H1 (cell line): ENCODE measurements around the gene RPP25L. TPM values are rescaled to one million over a fixed set of nuclear protein-coding genes. Genes with fewer than 3 reads are reported as not detected.
A peak's percentile ranks its signal among the peaks of the same experiment; 100 is the strongest.

ENCODE experiments used
- CTCF ChIA-PET: fragments of 300-600 bp; sonication (Branson Sonifier 250); formaldehyde crosslinking; loops from one replicate; lab custom pipeline; 2021; ENCODE audit not compliant: partially characterized antibody; lab: Charles Lee
- POLR2A ChIA-PET: fragments of 300-600 bp; sonication (Branson Sonifier 250); formaldehyde crosslinking; loops from one replicate; lab custom pipeline; 2021; ENCODE audit warnings: inconsistent platforms; ENCODE audit not compliant: partially characterized antibody; lab: Charles Lee
- DNase-seq, 2 experiments: peaks; one replicate each; pipeline versions ENCODE4 v3.0.0 to v3.0.0-alpha.2; 2010 to 2022; ENCODE audit warnings: low spot score in 2 of 2, low read depth in 1 of 2, mixed read lengths in 1 of 2
- FAIRE-seq: peaks from 2 replicates; lab custom pipeline; 2011; peaks lifted over from hg19 to GRCh38; lab: Jason Lieb, UNC
- H2AFZ ChIP-seq: 2 replicates; pipeline ENCODE4 v1.8.1; 2012; ENCODE audit warnings: low read length, inconsistent platforms
- H2AK5ac ChIP-seq: 2 replicates; pipeline ENCODE4 v1.6.1; 2013; ENCODE audit warnings: low read depth, low read length
- H2BK120ac ChIP-seq: replicated peaks from 2 replicates; pipeline ENCODE3; 2013; ENCODE audit warnings: low read depth, low read length, inconsistent platforms
- H2BK12ac ChIP-seq: 2 replicates; pipeline ENCODE4 v1.6.1; 2013; ENCODE audit warnings: low read depth, low read length
- H2BK15ac ChIP-seq: 2 replicates; pipeline ENCODE4 v1.6.1; 2013; ENCODE audit warnings: low read length
- H2BK20ac ChIP-seq: 2 replicates; pipeline ENCODE4 v1.6.1; 2013; ENCODE audit warnings: low read length
- H2BK5ac ChIP-seq: 2 replicates; pipeline ENCODE4 v1.6.1; 2013; ENCODE audit warnings: low read depth, low read length
- H3K14ac ChIP-seq: 2 replicates; pipeline ENCODE4 v1.6.1; 2013; ENCODE audit warnings: inconsistent platforms; ENCODE audit not compliant: insufficient read length
- H3K18ac ChIP-seq: 2 replicates; pipeline ENCODE4 v1.6.1; 2013; ENCODE audit warnings: low read length; ENCODE audit errors: extremely low read depth
- H3K23ac ChIP-seq: 2 replicates; pipeline ENCODE4 v1.6.1; 2013; ENCODE audit warnings: inconsistent platforms; ENCODE audit not compliant: insufficient read length
- H3K23me2 ChIP-seq: 2 replicates; pipeline ENCODE4 v1.6.1; 2013; ENCODE audit warnings: low read depth, low read length
- H3K27ac ChIP-seq: 2 replicates; pipeline ENCODE4 v1.6.1; 2011; ENCODE audit warnings: low read depth, low read length, inconsistent platforms
- H3K27me3 ChIP-seq, 4 experiments: replicated peaks in 1 of 4; 1 replicate in 1 of 4; 2 replicates in 3 of 4; pipeline versions ENCODE4 v1.6.1 to v1.8.1; 2011 to 2013; ENCODE audit warnings: low read length in 3 of 4, mild to moderate bottlenecking in 3 of 4, inconsistent platforms in 2 of 4, mixed read lengths in 2 of 4, moderate library complexity in 1 of 4; ENCODE audit not compliant: control insufficient read depth in 3 of 4, insufficient read depth in 3 of 4; ENCODE audit errors: extremely low read depth in 1 of 4
- H3K36me3 ChIP-seq, 4 experiments: 2 replicates each; pipeline versions ENCODE4 v1.6.1 to v1.8.1; 2011 to 2013; ENCODE audit warnings: mild to moderate bottlenecking in 4 of 4, low read length in 3 of 4, moderate library complexity in 2 of 4, control low read depth in 1 of 4, inconsistent platforms in 1 of 4; ENCODE audit not compliant: insufficient read depth in 4 of 4, control insufficient read depth in 2 of 4
- H3K4ac ChIP-seq: replicated peaks from 2 replicates; pipeline ENCODE3; 2013; ENCODE audit warnings: low read length, low read depth, mixed read lengths, inconsistent platforms; ENCODE audit not compliant: insufficient read length
- H3K4me1 ChIP-seq, 4 experiments: replicated peaks in 1 of 4; 1 replicate in 1 of 4; 2 replicates in 3 of 4; pipeline versions ENCODE4 v1.6.1 to v1.8.1; 2011 to 2013; ENCODE audit warnings: low read length in 3 of 4, inconsistent platforms in 2 of 4, mixed read lengths in 1 of 4; ENCODE audit not compliant: insufficient read depth in 4 of 4, control insufficient read depth in 3 of 4
- H3K4me2 ChIP-seq, 2 experiments: 2 replicates each; pipeline versions ENCODE4 v1.6.1 to v1.8.1; 2011 to 2013; ENCODE audit warnings: low read depth in 2 of 2, low read length in 2 of 2, control low read depth in 1 of 2, inconsistent platforms in 1 of 2, mild to moderate bottlenecking in 1 of 2; ENCODE audit not compliant: insufficient read depth in 1 of 2
- H3K4me3 ChIP-seq, 4 experiments: fragments of 200-600, 300-600 bp in 1 of 4; sonication (generic), shearing (Covaris generic), sonication (Bioruptor Twin) in 1 of 4; 2 replicates each; pipeline versions ENCODE4 v1.5.1 to v1.8.1; 2011 to 2016; ENCODE audit warnings: low read length in 4 of 4, low read depth in 3 of 4, control low read depth in 2 of 4, inconsistent platforms in 2 of 4, mild to moderate bottlenecking in 2 of 4, mixed read lengths in 1 of 4, moderate library complexity in 1 of 4; ENCODE audit not compliant: insufficient read depth in 2 of 4; ENCODE audit errors: extremely low read depth in 1 of 4
- H3K56ac ChIP-seq: replicated peaks from 2 replicates; pipeline ENCODE3; 2013; ENCODE audit warnings: low read depth, mild to moderate bottlenecking, mixed read lengths, low read length, inconsistent platforms; ENCODE audit not compliant: insufficient read length
- H3K79me1 ChIP-seq: 2 replicates; pipeline ENCODE4 v1.6.1; 2013; ENCODE audit warnings: low read depth, low read length, control low read depth
- H3K79me2 ChIP-seq, 2 experiments: 2 replicates each; pipeline versions ENCODE4 v1.6.1 to v1.8.1; 2012 to 2013; ENCODE audit warnings: low read length in 2 of 2, mild to moderate bottlenecking in 2 of 2, inconsistent platforms in 1 of 2; ENCODE audit not compliant: insufficient read depth in 2 of 2, control insufficient read depth in 1 of 2
- H3K9ac ChIP-seq, 4 experiments: replicated peaks in 1 of 4; 1 replicate in 1 of 4; 2 replicates in 3 of 4; pipeline versions ENCODE4 v1.6.1 to v1.8.1; 2011 to 2013; ENCODE audit warnings: low read depth in 3 of 4, low read length in 3 of 4, control low read depth in 2 of 4, mild to moderate bottlenecking in 2 of 4, moderate library complexity in 2 of 4, inconsistent platforms in 1 of 4; ENCODE audit errors: extremely low read depth in 1 of 4
- H3K9me3 ChIP-seq, 2 experiments: 2 replicates each; pipeline versions ENCODE4 v1.6.1 to v1.8.1; 2012 to 2013; ENCODE audit warnings: mild to moderate bottlenecking in 2 of 2, moderate library complexity in 2 of 2, control low read depth in 1 of 2, inconsistent platforms in 1 of 2, low read depth in 1 of 2, low read length in 1 of 2, mixed read lengths in 1 of 2; ENCODE audit not compliant: insufficient read depth in 2 of 2
- H4K20me1 ChIP-seq, 2 experiments: replicated peaks in 1 of 2; 2 replicates each; pipeline versions ENCODE3 to v1.8.1; 2011 to 2013; ENCODE audit warnings: inconsistent platforms in 2 of 2, low read length in 2 of 2, mild to moderate bottlenecking in 1 of 2; ENCODE audit not compliant: insufficient read depth in 2 of 2, control insufficient read depth in 1 of 2
- H4K5ac ChIP-seq: 2 replicates; pipeline ENCODE4 v1.6.1; 2013; ENCODE audit warnings: low read length, low read depth, mixed read lengths, inconsistent platforms; ENCODE audit not compliant: insufficient read length
- H4K8ac ChIP-seq: 2 replicates; pipeline ENCODE4 v1.8.0; 2013; ENCODE audit warnings: mild to moderate bottlenecking, moderate library complexity, low read length, inconsistent platforms; ENCODE audit not compliant: insufficient read depth; ENCODE audit errors: extremely low read depth
- H4K91ac ChIP-seq: replicated peaks from 2 replicates; pipeline ENCODE3; 2013; ENCODE audit warnings: low read length, mixed read lengths, inconsistent platforms; ENCODE audit not compliant: insufficient read length
- CHD2 ChIP-seq: IDR thresholded peaks from 2 replicates; pipeline ENCODE4 v1.6.1; 2012; ENCODE audit warnings: low read length, improper control_type of control experiment
- CREB1 ChIP-seq: IDR thresholded peaks from 2 replicates; pipeline ENCODE4 v1.6.1; 2012; ENCODE audit warnings: inconsistent platforms
- MAX ChIP-seq: IDR thresholded peaks from 2 replicates; pipeline ENCODE4 v1.6.1; 2012; ENCODE audit warnings: inconsistent platforms
- RAD21 ChIP-seq, 2 experiments: IDR thresholded peaks in 1 of 2; conservative IDR thresholded peaks in 1 of 2; 2 replicates each; pipeline ENCODE4 v1.6.1; 2011; ENCODE audit warnings: low read depth in 2 of 2, low read length in 2 of 2, improper control_type of control experiment in 1 of 2, inconsistent platforms in 1 of 2, mild to moderate bottlenecking in 1 of 2, moderate library complexity in 1 of 2
- SAP30 ChIP-seq: fragments of 300-600 bp; sonication (generic); IDR thresholded peaks from 2 replicates; pipeline ENCODE4 v1.7.1; 2012; ENCODE audit warnings: low read length, moderate library complexity, mild to moderate bottlenecking, inconsistent platforms; ENCODE audit not compliant: insufficient read depth, insufficient replicate concordance
- SIRT6 ChIP-seq: IDR thresholded peaks from one replicate; pipeline ENCODE4 v1.7.1; 2012; ENCODE audit warnings: low read length, inconsistent platforms
- SP1 ChIP-seq: IDR thresholded peaks from 2 replicates; pipeline ENCODE4 v1.6.1; 2011; ENCODE audit warnings: low read depth, low read length
- SUZ12 ChIP-seq: fragments of 200-600 bp; sonication (generic); IDR thresholded peaks from 2 replicates; pipeline ENCODE4 v1.6.1; 2012; ENCODE audit warnings: mild to moderate bottlenecking, inconsistent platforms, low read length, moderate library complexity, mixed read lengths
- YY1 ChIP-seq: IDR thresholded peaks from 2 replicates; pipeline ENCODE4 v1.6.1; 2011; ENCODE audit warnings: low read depth, mild to moderate bottlenecking, low read length
- ZNF274 ChIP-seq: IDR thresholded peaks from 2 replicates; pipeline ENCODE4 v1.7.0; 2012; ENCODE audit warnings: low read length, borderline replicate concordance; ENCODE audit errors: extremely low read depth
- WGBS, 2 experiments: shearing (Covaris generic) in 1 of 2; methylation state at CpG; one replicate each; pipeline versions ENCODE4 v1.1.6 to v1.1.7; 2013 to 2015; ENCODE audit warnings: low lambda C conversion rate in 2 of 2, mixed read lengths in 2 of 2, inconsistent platforms in 1 of 2, low coverage in 1 of 2, missing lambda C conversion rate in 1 of 2; ENCODE audit not compliant: insufficient replicate concordance in 2 of 2, insufficient coverage in 1 of 2, insufficient read length in 1 of 2; ENCODE audit errors: extremely low coverage in 1 of 2, missing lambda C conversion rate in 1 of 2; 5-methylcytosine and 5-hydroxymethylcytosine counted together
- polyA plus RNA-seq, 7 experiments: library from polyadenylated mRNA; depleted of rRNA in 3 of 7; stranded (reverse) in 5 of 7; unstranded in 2 of 7; fragments of >200 nt in 5 of 7; fragments of 200-250 nt in 2 of 7; gene quantifications; 1 replicate in 5 of 7; 2 replicates in 1 of 7; 4 replicates in 1 of 7; pipeline versions ENCODE4 v1.2.1 to v1.2.3, GENCODE V29; 2011 to 2013; ENCODE audit warnings: missing spikeins in 2 of 7, mixed read lengths in 2 of 7
- total RNA-seq: library from RNA; stranded (reverse); fragmentation: NEBNext Ultra II Directional; extraction: Animal tissue kit (Norgen Biotek cat#: 25700); gene quantifications from 2 replicates; pipeline ENCODE4 v1.2.1, GENCODE V29; 2021

Gene RPP25L
- total and polyA plus RNA-seq, 2 of the 8 experiments (the other 6 are each of a cell fraction or from before 2014, with no cell fraction given), result 21.6 to 75.0 TPM

- Histone ChIP-seq H3K9me3 (no peaks in the 10 kb centered on the region), H2BK5ac (peak overlapping the region; percentile 68; the same call in 1 of the 2 replicates), H3K4me2 (peak overlapping the region; percentile 16 to 77; a peak in 1 of 4 replicates), H3K14ac (no peak overlapping the region), H3K9ac (no peak overlapping the region; a peak in 1 of 7 replicates), H3K27ac (no peak overlapping the region), H3K56ac (no peak overlapping the region), H2AK5ac (peak overlapping the region; percentile 75; the same call in 1 of the 2 replicates), H3K4me1 (peaks cover 5 to 22% (median 10%) of the 10 kb centered on the region in 4 experiments; a peak in 6 of 7 replicates), H2AFZ (no peak overlapping the region), H3K23me2 (peaks cover 4% of the 10 kb centered on the region), H4K8ac (no peak overlapping the region; the same call in 1 of the 2 replicates), H4K5ac (no peak overlapping the region), H3K4ac (peak overlapping the region; percentile 12), H2BK120ac (no peak overlapping the region), H3K18ac (peak overlapping the region; percentile 87), H2BK12ac (peak overlapping the region; percentile 77; the same call in 1 of the 2 replicates), H4K20me1 (peaks cover 0 to 4% of the 10 kb centered on the region in 2 experiments), H3K79me2 (0 out of 4 replicates have a peak, but pooled peaks cover 0 to under 1% of the 10 kb centered on the region in 2 experiments), H2BK15ac (peak overlapping the region; percentile 92), H4K91ac (peak overlapping the region; percentile 75), H2BK20ac (no peak overlapping the region; the same call in 1 of the 2 replicates), H3K27me3 (no peaks in the 10 kb centered on the region; a peak in 1 of 7 replicates), H3K4me3 (no peak overlapping the region), H3K79me1 (no peaks in the 10 kb centered on the region), H3K36me3 (peaks cover 3 to 17% (median 8%) of the 10 kb centered on the region in 4 experiments; a peak in 7 of 8 replicates), H3K23ac (no peak overlapping the region)
- ChIA-PET CTCF (interaction anchor here (1.4 to 15.2 kb wide), 4 partner anchors 8 to 22 kb away, joined by 4 to 277 read pairs (median 14); partner anchors contain the start of genes GALT and SIGMAR1), POLR2A (interaction anchor here (1.2 to 12.8 kb wide), 6 partner anchors 8 to 61 kb away, joined by 3 to 127 read pairs (median 4); partner anchors contain the start of genes ARID3C, CCL27 and SIGMAR1)
- WGBS, 2 experiments, result 77% methylated on average over 9 of the region's 11 CpGs; no CpG with 5 or more reads in 1 of the 2 experiments
- DNase-seq (no peak), FAIRE-seq (no peak)
- TF ChIP-seq SP1, result no peak
- no peak for TF ChIP-seq ZNF274
- TF ChIP-seq SAP30, result no peak
- TF ChIP-seq SUZ12, result no peak
- no peak for TF ChIP-seq CHD2
- no peak for TF ChIP-seq RAD21 (IDR thresholded peaks at IDR 0.05 in 1 of 2, conservative IDR thresholded peaks at IDR 0.05 in 1 of 2; ENCODE audit: low read depth in 2 of 2, low read length in 2 of 2)
- TF ChIP-seq YY1, result no peak
- TF ChIP-seq MAX, result no peak
- TF ChIP-seq SIRT6, result no peak
- no peak for TF ChIP-seq CREB1
These were observed 41.5 kb upstream of the RPP25L start for GRCh38 chr9:34653151-34654072.
